ENCODE data around the gene GCKR. TPM values are rescaled to one million over a fixed set of nuclear protein-coding genes. Genes with fewer than 3 reads are reported as not detected.

The GCKR gene
- total RNA-seq, 1 experiment from 2014 or later: not detected

GRCh38 chr2:27566628-27567027, 70.0 kb downstream of the GCKR start:
- RAD21 ChIA-PET (ENCODE audit: low non-redundant PET in 1 of 2, low total read pairs in 2 of 2, uncharacterized antibody in 2 of 2, unreplicated experiment in 2 of 2): no interaction called here
- Histone ChIP-seq H3K79me2 (ENCODE audit: insufficient read depth, low read length) (no peaks in the 10 kb centered on the region), H3K4me2 (ENCODE audit: low read length) (no peak overlapping the region), H3K36me3 (ENCODE audit: control insufficient read depth in 1 of 2, insufficient read depth in 2 of 2, low read length in 2 of 2) (no peaks in the 10 kb centered on the region), H3K27ac (ENCODE audit: low read depth, low read length) (no peak overlapping the region), H3K4me1 (ENCODE audit: control insufficient read depth in 1 of 2, insufficient read depth in 2 of 2, low read length in 2 of 2) (no peaks in the 10 kb centered on the region), H3K9ac (ENCODE audit: low read length) (no peak overlapping the region), H2AFZ (ENCODE audit: low read depth, low read length, poor library complexity, severe bottlenecking) (no peak overlapping the region), H3K9me3 (ENCODE audit: control insufficient read depth in 1 of 2, insufficient read depth in 1 of 2, low read depth in 1 of 2, low read length in 2 of 2) (no peaks in the 10 kb centered on the region), H3K27me3 (ENCODE audit: insufficient read depth, low read length) (peaks cover 14% of the 10 kb centered on the region; the same call in 1 of the 2 replicates), H4K20me1 (ENCODE audit: insufficient read depth) (no peaks in the 10 kb centered on the region), H3K4me3 (replicated peaks in 1 of 2; ENCODE audit: low read depth in 1 of 2, low read length in 2 of 2) (no peak overlapping the region), H3K9me2 (ENCODE audit: insufficient read depth) (no peaks in the 10 kb centered on the region)
- POLR2A ChIA-PET: no interaction called here
- no peak for ATAC-seq
- TF ChIP-seq FOSL1 (IDR thresholded peaks at IDR 0.05; ENCODE audit: low read depth): no peak
- no peak for TF ChIP-seq RAD21 (IDR thresholded peaks at IDR 0.05; ENCODE audit: low read depth)
- no peak for TF ChIP-seq REST (IDR thresholded peaks at IDR 0.05; ENCODE audit: low read depth)
- TF ChIP-seq YY1 (IDR thresholded peaks at IDR 0.05; ENCODE audit: extremely low read depth, insufficient replicate concordance, low read depth, low read length): no peak
- TF ChIP-seq CTCF (IDR thresholded peaks at IDR 0.05 in 2 of 3, conservative IDR thresholded peaks at IDR 0.05 in 1 of 3; ENCODE audit: borderline replicate concordance in 1 of 3, insufficient read depth in 1 of 3, low read depth in 2 of 3, low read length in 2 of 3): no peak
- no peak for TF ChIP-seq TCF7L2 (IDR thresholded peaks at IDR 0.05; ENCODE audit: borderline replicate concordance, extremely low read depth, insufficient read depth, insufficient read length)
- TF ChIP-seq ZNF274 (IDR thresholded peaks at IDR 0.05; ENCODE audit: low read depth, low read length): no peak
- no peak for TF ChIP-seq SP1 (IDR thresholded peaks at IDR 0.05; ENCODE audit: low read depth)
- TF ChIP-seq EZH2 (IDR thresholded peaks at IDR 0.05): no peak
- no peak for TF ChIP-seq ELF1 (IDR thresholded peaks at IDR 0.05; ENCODE audit: borderline replicate concordance, low read depth)
- no peak for TF ChIP-seq CBX3 (IDR thresholded peaks at IDR 0.05; ENCODE audit: low read depth)
- TF ChIP-seq EZH2phosphoT487 (IDR thresholded peaks at IDR 0.05; ENCODE audit: borderline replicate concordance): no peak
- no peak for TF ChIP-seq CEBPB (IDR thresholded peaks at IDR 0.05; ENCODE audit: low read depth)
- no peak for TF ChIP-seq SRF (IDR thresholded peaks at IDR 0.05; ENCODE audit: low read depth)
- no peak for TF ChIP-seq SIN3A (IDR thresholded peaks at IDR 0.05; ENCODE audit: low read depth)
- no peak for TF ChIP-seq MAX (IDR thresholded peaks at IDR 0.05)
- no peak for TF ChIP-seq JUND (IDR thresholded peaks at IDR 0.05)
- TF ChIP-seq EGR1 (IDR thresholded peaks at IDR 0.05; ENCODE audit: low read depth): no peak
- CTCF ChIA-PET: no interaction called here
- BruUV-seq (replicated peaks): no TSS peak
- intact Hi-C loops (cut with micrococcal nuclease): no loop called here
- DNase-seq (ENCODE audit: low read depth, low spot score): no peak

Measured in HCT116 (cell line).